ENCODE results near the gene CTDP1. TPM values are rescaled to one million over a fixed set of nuclear protein-coding genes. Genes with fewer than 3 reads are reported as not detected.
A peak's percentile ranks its signal among the peaks of the same experiment; 100 is the strongest.

CTDP1 gene
- polyA plus RNA-seq (2012; ENCODE audit: insufficient read length, low read depth) = 32.4 TPM

GRCh38 chr18:79679552-79680099 is at the start of gene CTDP1:
Gene CTDP1 (plus strand): TSS chr18:79679803. CDS start chr18:79679948, 145 bp downstream.
- TF ChIP-seq SIN3A (IDR thresholded peaks at IDR 0.05; ENCODE audit: borderline replicate concordance, insufficient read depth, low read length) (peak; percentile 54; the same call in 1 of the 2 replicates), FOXP2 (optimal IDR thresholded peaks at IDR 0.05; ENCODE audit: borderline replicate concordance, extremely low read depth, extremely low read length, insufficient read depth) (no peak), TAF1 (IDR thresholded peaks at IDR 0.05; ENCODE audit: borderline replicate concordance, insufficient read depth, low read length) (peak; percentile 59; the same call in 1 of the 2 replicates)

GRCh38 chr18:79630281-79631095 is 49.1 kb upstream of the CTDP1 start:
- TF ChIP-seq REST (IDR thresholded peaks at IDR 0.05; ENCODE audit: insufficient read depth in 1 of 2, low read depth in 2 of 2, low read length in 2 of 2) = no peak
- no peak for TF ChIP-seq FOXP2 (optimal IDR thresholded peaks at IDR 0.05; ENCODE audit: borderline replicate concordance, extremely low read depth, extremely low read length, insufficient read depth)
- no peak for TF ChIP-seq SIN3A (IDR thresholded peaks at IDR 0.05; ENCODE audit: borderline replicate concordance, insufficient read depth, low read length)
- TF ChIP-seq POLR2AphosphoS5 (IDR thresholded peaks at IDR 0.05; ENCODE audit: low read depth, low read length) = no peak
- TF ChIP-seq TAF1 (IDR thresholded peaks at IDR 0.05; ENCODE audit: borderline replicate concordance, insufficient read depth, low read length) = no peak

GRCh38 chr18:79631096-79631507 is 48.5 kb upstream of the CTDP1 start:
- TF ChIP-seq FOXP2 (optimal IDR thresholded peaks at IDR 0.05; ENCODE audit: borderline replicate concordance, extremely low read depth, extremely low read length, insufficient read depth) = no peak
- TF ChIP-seq TAF1 (IDR thresholded peaks at IDR 0.05; ENCODE audit: borderline replicate concordance, insufficient read depth, low read length) = no peak
- no peak for TF ChIP-seq REST (IDR thresholded peaks at IDR 0.05; ENCODE audit: insufficient read depth in 1 of 2, low read depth in 2 of 2, low read length in 2 of 2)
- no peak for TF ChIP-seq POLR2AphosphoS5 (IDR thresholded peaks at IDR 0.05; ENCODE audit: low read depth, low read length)
- TF ChIP-seq SIN3A (IDR thresholded peaks at IDR 0.05; ENCODE audit: borderline replicate concordance, insufficient read depth, low read length) = no peak

GRCh38 chr18:79631761-79632446 is 47.7 kb upstream of the CTDP1 start:
- TF ChIP-seq FOXP2 (optimal IDR thresholded peaks at IDR 0.05; ENCODE audit: borderline replicate concordance, extremely low read depth, extremely low read length, insufficient read depth) (no peak), POLR2AphosphoS5 (IDR thresholded peaks at IDR 0.05; ENCODE audit: low read depth, low read length) (no peak), SIN3A (IDR thresholded peaks at IDR 0.05; ENCODE audit: borderline replicate concordance, insufficient read depth, low read length) (no peak), TAF1 (IDR thresholded peaks at IDR 0.05; ENCODE audit: borderline replicate concordance, insufficient read depth, low read length) (no peak), REST (IDR thresholded peaks at IDR 0.05; ENCODE audit: insufficient read depth in 1 of 2, low read depth in 2 of 2, low read length in 2 of 2) (no peak)

GRCh38 chr18:79632765-79633164 is 46.8 kb upstream of the CTDP1 start:
- TF ChIP-seq SIN3A (IDR thresholded peaks at IDR 0.05; ENCODE audit: borderline replicate concordance, insufficient read depth, low read length) (no peak), TAF1 (IDR thresholded peaks at IDR 0.05; ENCODE audit: borderline replicate concordance, insufficient read depth, low read length) (no peak), FOXP2 (optimal IDR thresholded peaks at IDR 0.05; ENCODE audit: borderline replicate concordance, extremely low read depth, extremely low read length, insufficient read depth) (no peak), REST (IDR thresholded peaks at IDR 0.05; ENCODE audit: insufficient read depth in 1 of 2, low read depth in 2 of 2, low read length in 2 of 2) (no peak), POLR2AphosphoS5 (IDR thresholded peaks at IDR 0.05; ENCODE audit: low read depth, low read length) (no peak)
